Keratinocyte (primary cell): ENCODE measurements around the gene KCNK16. TPM values are rescaled to one million over a fixed set of nuclear protein-coding genes. Genes with fewer than 3 reads are reported as not detected.

ENCODE experiments used
- DNase-seq: peaks from one replicate; pipeline ENCODE4 v3.0.0-alpha.2; 2011; ENCODE audit warnings: low read depth, missing footprints, low spot score
- FAIRE-seq: peaks from 2 replicates; lab custom pipeline; 2011; peaks lifted over from hg19 to GRCh38; lab: Jason Lieb, UNC
- H2AFZ ChIP-seq: 2 replicates; pipeline ENCODE4 v1.6.0; 2012; ENCODE audit warnings: low read length, control low read depth, inconsistent platforms; ENCODE audit not compliant: control insufficient read depth
- H3K27ac ChIP-seq: 2 replicates; pipeline ENCODE4 v1.5.1; 2011; ENCODE audit warnings: low read length; ENCODE audit not compliant: control insufficient read depth, insufficient read depth
- H3K27me3 ChIP-seq: 3 replicates; pipeline ENCODE4 v1.6.0; 2011; ENCODE audit warnings: low read length; ENCODE audit not compliant: control insufficient read depth, insufficient read depth; ENCODE audit errors: extremely low read depth
- H3K36me3 ChIP-seq, 2 experiments: 2 replicates in 1 of 2; 3 replicates in 1 of 2; pipeline ENCODE4 v1.5.1; 2011; ENCODE audit warnings: low read length in 2 of 2, mild to moderate bottlenecking in 1 of 2; ENCODE audit not compliant: control insufficient read depth in 2 of 2, insufficient read depth in 2 of 2; ENCODE audit errors: extremely low read depth in 1 of 2
- H3K4me1 ChIP-seq: 3 replicates; pipeline ENCODE4 v1.5.1; 2011; ENCODE audit warnings: low read length; ENCODE audit not compliant: control insufficient read depth, insufficient read depth; ENCODE audit errors: extremely low read depth
- H3K4me2 ChIP-seq: 3 replicates; pipeline ENCODE4 v1.6.0; 2011; ENCODE audit warnings: low read depth, low read length; ENCODE audit not compliant: control insufficient read depth, insufficient read depth; ENCODE audit errors: extremely low read depth
- H3K4me3 ChIP-seq, 3 experiments: fragments of 200-600 bp in 1 of 3; sonication (generic) in 1 of 3; 2 replicates in 2 of 3; 3 replicates in 1 of 3; pipeline ENCODE4 v1.5.1; 2011 to 2016; ENCODE audit warnings: low read length in 3 of 3, mild to moderate bottlenecking in 3 of 3, control low read depth in 2 of 3, inconsistent platforms in 1 of 3, low read depth in 1 of 3, mixed read lengths in 1 of 3, mixed run types in 1 of 3, moderate library complexity in 1 of 3; ENCODE audit not compliant: control insufficient read depth in 2 of 3, insufficient read depth in 2 of 3; ENCODE audit errors: extremely low read depth in 1 of 3
- H3K79me2 ChIP-seq: 2 replicates; pipeline ENCODE4 v1.6.0; 2012; ENCODE audit warnings: low read length; ENCODE audit not compliant: control insufficient read depth, insufficient read depth
- H3K9ac ChIP-seq: 3 replicates; pipeline ENCODE4 v1.6.0; 2011; ENCODE audit warnings: low read length; ENCODE audit not compliant: control insufficient read depth, insufficient read depth; ENCODE audit errors: extremely low read depth
- H3K9me1 ChIP-seq: 3 replicates; pipeline ENCODE4 v1.6.0; 2011; ENCODE audit warnings: low read length; ENCODE audit not compliant: control insufficient read depth, insufficient read depth; ENCODE audit errors: extremely low read depth
- H3K9me3 ChIP-seq: 2 replicates; pipeline ENCODE4 v1.5.1; 2012; ENCODE audit warnings: low read depth, low read length; ENCODE audit not compliant: control insufficient read depth
- H4K20me1 ChIP-seq: 3 replicates; pipeline ENCODE4 v1.6.0; 2011; ENCODE audit warnings: low read length; ENCODE audit not compliant: control insufficient read depth, insufficient read depth; ENCODE audit errors: extremely low read depth
- CTCF ChIP-seq, 3 experiments: IDR thresholded peaks in 1 of 3; conservative IDR thresholded peaks in 1 of 3; optimal IDR thresholded peaks in 1 of 3; 2 replicates in 2 of 3; 3 replicates in 1 of 3; pipeline versions ENCODE3 to v1.5.1; 2011; ENCODE audit warnings: low read length in 3 of 3, mild to moderate bottlenecking in 3 of 3, moderate library complexity in 2 of 3, control low read depth in 1 of 3, inconsistent platforms in 1 of 3; ENCODE audit not compliant: insufficient read depth in 2 of 3; ENCODE audit errors: extremely low read depth in 1 of 3
- EZH2 ChIP-seq: IDR thresholded peaks from one replicate; pipeline ENCODE4 v1.6.1; 2012; ENCODE audit warnings: inconsistent platforms, mild to moderate bottlenecking, low read length, moderate library complexity
- dilution Hi-C: fragments of 300-500 bp; cut with MboI; formaldehyde crosslinking; loops from one replicate; pipeline ENCODE4 v1.7.0; 2020; ENCODE audit warnings: low sequenced_read_pairs; ENCODE audit not compliant: extremely low pct_ligation_motif_present
- polyA plus RNA-seq, 5 experiments: library from polyadenylated mRNA; depleted of rRNA in 3 of 5; stranded (reverse) in 3 of 5; stranded (forward) in 1 of 5; unstranded in 1 of 5; fragments of >200 nt; gene quantifications; 1 replicate in 1 of 5; 2 replicates in 3 of 5; 3 replicates in 1 of 5; pipeline versions ENCODE4 v1.2.1 to v1.2.3, GENCODE V29; 2011 to 2012; ENCODE audit warnings: missing spikeins in 2 of 5, low read depth in 1 of 5, low replicate concordance in 1 of 5

The KCNK16 gene
- polyA plus RNA-seq, 1 donor (not counting 4 experiments of a cell fraction or from before 2014, with no cell fraction given) = not detected

- no peak overlapping the region for H3K27ac ChIP-seq
- H4K20me1 ChIP-seq = no peaks in the 10 kb centered on the region
- no peak for FAIRE-seq
- no peak overlapping the region for H3K9ac ChIP-seq
- DNase-seq = no peak
- no peaks in the 10 kb centered on the region for H3K27me3 ChIP-seq
- H3K36me3 ChIP-seq = no peaks in the 10 kb centered on the region
- H3K4me3 ChIP-seq = no peak overlapping the region
- no peaks in the 10 kb centered on the region for H3K9me3 ChIP-seq
- H3K4me1 ChIP-seq = no peaks in the 10 kb centered on the region
- H3K79me2 ChIP-seq = no peaks in the 10 kb centered on the region
- TF ChIP-seq EZH2 (no peak), CTCF (optimal IDR thresholded peaks at IDR 0.05 in 1 of 3, IDR thresholded peaks at IDR 0.05 in 1 of 3, conservative IDR thresholded peaks at IDR 0.05 in 1 of 3; ENCODE audit: extremely low read depth in 1 of 3, insufficient read depth in 2 of 3, low read length in 3 of 3) (no peak)
- H3K4me2 ChIP-seq = no peak overlapping the region
- dilution Hi-C loops = no loop called here
- no peaks in the 10 kb centered on the region for H3K9me1 ChIP-seq
- H2AFZ ChIP-seq = no peak overlapping the region
These were observed 741 bp downstream of the KCNK16 start for GRCh38 chr6:39321761-39322160.

GRCh38 chr6:39320363-39320984 lies 2.0 kb downstream of the KCNK16 start:
- H3K27me3 ChIP-seq = peaks cover under 1% of the 10 kb centered on the region
- no peak for FAIRE-seq

More at GRCh38 chr6:39320363-39320984, 2.0 kb downstream of the KCNK16 start:
- no peak for DNase-seq
- H3K27ac ChIP-seq = no peak overlapping the region
- no peak overlapping the region for H3K9ac ChIP-seq
- no peak overlapping the region for H3K4me3 ChIP-seq
- TF ChIP-seq EZH2 (no peak), CTCF (optimal IDR thresholded peaks at IDR 0.05 in 1 of 3, IDR thresholded peaks at IDR 0.05 in 1 of 3, conservative IDR thresholded peaks at IDR 0.05 in 1 of 3; ENCODE audit: extremely low read depth in 1 of 3, insufficient read depth in 2 of 3, low read length in 3 of 3) (no peak)
- no peak overlapping the region for H2AFZ ChIP-seq
- no peaks in the 10 kb centered on the region for H3K4me1 ChIP-seq
- H4K20me1 ChIP-seq = no peaks in the 10 kb centered on the region
- H3K9me1 ChIP-seq = no peaks in the 10 kb centered on the region
- no peak overlapping the region for H3K4me2 ChIP-seq
- H3K9me3 ChIP-seq = no peaks in the 10 kb centered on the region
- H3K79me2 ChIP-seq = no peaks in the 10 kb centered on the region
- dilution Hi-C loops = no loop called here
- no peaks in the 10 kb centered on the region for H3K36me3 ChIP-seq
